Thoracic aorta (tissue), 2 donors: Measurements from ENCODE around the gene CMTM8. TPM values are rescaled to one million over a fixed set of nuclear protein-coding genes. Genes with fewer than 3 reads are reported as not detected.

ENCODE experiments used
- ATAC-seq: fragments of 150-250 bp; one replicate; pipeline ENCODE4 v1.8.0; 2017; ENCODE audit warnings: low read depth; ENCODE audit not compliant: insufficient number of reproducible peaks, low FRiP score
- DNase-seq: peaks from one replicate; pipeline ENCODE4 v3.0.0-alpha.2; 2020; ENCODE audit warnings: low spot score
- H3K27ac ChIP-seq, 2 donors: fragments of 200-600 bp; sonication (generic); 1 replicate in 1 of 2; 2 replicates in 1 of 2; pipeline ENCODE4 v1.5.1; 2016; ENCODE audit warnings: mild to moderate bottlenecking in 2 of 2, moderate library complexity in 2 of 2
- H3K27me3 ChIP-seq: fragments of 200-600 bp; sonication (generic); replicated peaks from 2 replicates; pipeline ENCODE4 v1.6.0; 2016; ENCODE audit warnings: mild to moderate bottlenecking; ENCODE audit not compliant: insufficient read depth
- H3K36me3 ChIP-seq: fragments of 200-600 bp; sonication (generic); one replicate; pipeline ENCODE4 v1.5.1; 2016
- H3K4me1 ChIP-seq, 2 donors: fragments of 200-600 bp; sonication (generic); 1 replicate in 1 of 2; 2 replicates in 1 of 2; pipeline versions ENCODE4 v1.5.1 to v1.6.0; 2016; ENCODE audit warnings: low read depth in 2 of 2, mild to moderate bottlenecking in 1 of 2; ENCODE audit not compliant: control insufficient read depth in 1 of 2
- H3K4me3 ChIP-seq: fragments of 200-600 bp; sonication (generic); 2 replicates; pipeline ENCODE4 v1.5.1; 2016; ENCODE audit warnings: mild to moderate bottlenecking
- H3K9me3 ChIP-seq: fragments of 200-600 bp; sonication (generic); 2 replicates; pipeline ENCODE4 v1.5.1; 2016
- total RNA-seq, 2 donors: library from RNA; depleted of rRNA; stranded (reverse); fragments of >200 nt; gene quantifications; one replicate each; pipeline versions ENCODE4 v1.1.0 to v1.2.3, GENCODE V29; 2016
- TF ChIP-seq, protein P1 (sequence below): fragments of 200-600 bp; sonication (generic); IDR thresholded peaks from one replicate; pipeline ENCODE4 v1.5.1; 2019; ENCODE audit warnings: antibody characterized with exemption

Gene CMTM8
- total RNA-seq, 2 donors from 2014 or later: 2.8 TPM; not detected in 1

DNA sequence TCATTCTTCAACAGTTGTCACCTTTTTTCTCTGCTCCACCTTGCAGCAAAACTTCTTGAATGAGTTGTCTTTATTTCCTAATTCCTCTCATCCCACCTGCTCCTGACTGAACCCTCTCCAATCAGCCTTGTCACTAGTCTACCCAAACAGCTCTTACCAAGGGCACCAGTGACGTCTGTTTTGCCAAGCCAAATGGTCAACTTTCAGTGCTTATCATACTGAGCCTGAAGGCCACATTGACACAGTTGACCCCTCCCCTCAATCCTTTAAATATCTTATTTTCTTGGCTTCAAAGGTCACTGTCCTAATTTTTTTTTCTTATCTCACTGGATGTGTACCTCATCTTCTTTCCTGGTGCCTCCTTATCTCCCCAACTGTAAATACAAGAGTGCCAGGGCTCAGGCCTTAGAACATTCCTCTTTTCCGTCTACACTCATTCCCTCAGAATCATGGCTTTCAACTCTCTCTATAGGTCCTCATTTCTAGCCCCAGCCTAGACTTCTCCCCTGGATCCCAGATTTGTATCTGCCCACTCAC lies 43.2 kb downstream of the CMTM8 start:
- no peaks in the 10 kb centered on the region for H3K4me1 ChIP-seq
- DNase-seq (no peak), ATAC-seq (no peak)
- no peak overlapping the region for H3K27ac ChIP-seq
- TF ChIP-seq, protein P1, sequence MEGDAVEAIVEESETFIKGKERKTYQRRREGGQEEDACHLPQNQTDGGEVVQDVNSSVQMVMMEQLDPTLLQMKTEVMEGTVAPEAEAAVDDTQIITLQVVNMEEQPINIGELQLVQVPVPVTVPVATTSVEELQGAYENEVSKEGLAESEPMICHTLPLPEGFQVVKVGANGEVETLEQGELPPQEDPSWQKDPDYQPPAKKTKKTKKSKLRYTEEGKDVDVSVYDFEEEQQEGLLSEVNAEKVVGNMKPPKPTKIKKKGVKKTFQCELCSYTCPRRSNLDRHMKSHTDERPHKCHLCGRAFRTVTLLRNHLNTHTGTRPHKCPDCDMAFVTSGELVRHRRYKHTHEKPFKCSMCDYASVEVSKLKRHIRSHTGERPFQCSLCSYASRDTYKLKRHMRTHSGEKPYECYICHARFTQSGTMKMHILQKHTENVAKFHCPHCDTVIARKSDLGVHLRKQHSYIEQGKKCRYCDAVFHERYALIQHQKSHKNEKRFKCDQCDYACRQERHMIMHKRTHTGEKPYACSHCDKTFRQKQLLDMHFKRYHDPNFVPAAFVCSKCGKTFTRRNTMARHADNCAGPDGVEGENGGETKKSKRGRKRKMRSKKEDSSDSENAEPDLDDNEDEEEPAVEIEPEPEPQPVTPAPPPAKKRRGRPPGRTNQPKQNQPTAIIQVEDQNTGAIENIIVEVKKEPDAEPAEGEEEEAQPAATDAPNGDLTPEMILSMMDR: no peak
- no peaks in the 10 kb centered on the region for H3K27me3 ChIP-seq
- H3K4me3 ChIP-seq: no peak overlapping the region
- H3K9me3 ChIP-seq: no peaks in the 10 kb centered on the region
- no peaks in the 10 kb centered on the region for H3K36me3 ChIP-seq

DNA sequence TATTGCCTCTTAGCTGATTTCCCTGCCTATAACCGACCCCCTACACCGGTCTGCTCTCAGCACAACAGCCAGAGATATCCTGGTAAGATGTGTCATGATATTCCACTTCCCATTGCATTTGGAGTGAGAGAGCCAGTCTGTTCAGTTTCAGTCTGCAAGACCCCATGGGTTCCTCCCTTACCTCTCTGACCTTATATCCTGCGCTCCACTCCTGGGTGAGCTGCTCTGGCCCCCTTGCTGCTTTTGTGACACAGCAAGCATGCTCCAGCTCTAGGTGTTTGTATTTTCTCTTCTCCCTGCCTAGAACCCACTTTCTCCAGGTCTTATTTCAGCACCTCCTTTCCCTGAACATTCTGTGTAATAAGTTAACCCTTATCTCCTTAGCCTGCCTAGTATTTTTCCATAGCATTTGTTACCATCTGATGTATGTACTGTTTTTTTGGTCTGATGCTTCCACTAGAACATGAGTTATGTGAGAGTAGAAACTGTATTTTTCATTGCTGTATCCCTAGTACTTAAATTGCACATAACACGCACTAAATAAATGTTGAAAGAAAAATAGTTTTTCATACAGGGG lies 44.2 kb downstream of the CMTM8 start:
- no peaks in the 10 kb centered on the region for H3K9me3 ChIP-seq
- no peak for DNase-seq
- ATAC-seq: no peak
- H3K27ac ChIP-seq: no peak overlapping the region
- TF ChIP-seq, protein P1: no peak
- H3K4me3 ChIP-seq: no peak overlapping the region
- no peaks in the 10 kb centered on the region for H3K36me3 ChIP-seq
- H3K27me3 ChIP-seq: no peaks in the 10 kb centered on the region
- no peaks in the 10 kb centered on the region for H3K4me1 ChIP-seq

DNA sequence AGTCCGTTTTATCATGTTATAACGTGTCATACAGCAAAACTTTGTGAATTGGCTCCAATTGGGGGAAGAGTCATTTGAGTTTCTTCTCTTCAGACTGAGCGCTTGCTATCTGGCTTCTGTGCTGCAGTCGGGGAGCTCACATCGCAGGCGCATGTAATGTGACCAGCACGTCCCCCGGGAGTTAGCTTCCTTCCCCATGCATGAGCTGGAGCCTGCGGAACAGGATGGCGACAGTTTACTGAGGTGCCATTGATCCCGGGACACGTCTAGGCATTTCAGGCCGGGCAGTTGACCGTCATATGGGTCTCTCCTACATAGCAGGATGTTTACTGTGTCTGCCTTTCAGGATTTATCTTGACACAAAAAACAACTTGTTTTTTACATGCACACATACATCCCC lies 44.8 kb downstream of the CMTM8 start:
- TF ChIP-seq, protein P1: no peak
- Histone ChIP-seq H3K4me1 (no peaks in the 10 kb centered on the region), H3K4me3 (no peak overlapping the region), H3K27ac (no peak overlapping the region), H3K9me3 (no peaks in the 10 kb centered on the region), H3K27me3 (no peaks in the 10 kb centered on the region), H3K36me3 (no peaks in the 10 kb centered on the region)
- no peak for DNase-seq
- no peak for ATAC-seq

DNA sequence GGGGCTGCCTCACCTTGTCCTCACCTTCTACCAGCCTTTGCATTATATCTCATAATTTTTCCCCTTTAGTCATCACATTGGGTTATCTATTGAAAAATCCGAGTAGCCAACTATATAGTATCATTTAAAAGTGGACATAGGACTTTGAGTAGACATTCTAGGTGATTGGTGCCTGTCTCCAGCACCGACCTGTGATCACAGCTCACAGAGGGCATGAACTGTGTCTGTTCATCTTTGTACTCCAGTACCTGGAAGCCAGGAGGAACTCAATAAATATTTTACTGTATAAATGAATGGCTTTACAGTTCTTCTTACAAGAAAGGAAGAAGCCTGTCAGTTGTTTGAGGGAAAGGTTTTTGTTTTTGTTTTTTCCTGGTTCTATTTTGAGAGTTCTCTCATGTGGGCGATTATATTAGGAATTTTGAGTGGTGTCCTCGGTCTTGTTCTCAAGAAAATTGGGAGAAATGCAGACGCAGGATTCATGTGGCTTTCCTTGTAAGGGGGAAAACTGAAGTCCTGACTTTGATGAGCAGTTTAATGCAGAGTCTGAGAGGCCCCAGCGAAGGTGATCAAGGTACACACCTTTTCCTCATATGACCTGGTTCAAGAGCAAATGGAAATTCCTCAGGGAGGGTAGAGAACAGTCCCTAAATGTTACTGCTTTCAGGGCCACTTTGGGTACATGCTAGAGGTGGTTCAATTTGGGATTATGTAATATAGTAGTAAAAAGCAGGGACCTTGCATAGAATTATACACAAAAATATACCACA lies 46.1 kb downstream of the CMTM8 start:
- Histone ChIP-seq H3K27ac (no peak overlapping the region), H3K4me3 (no peak overlapping the region), H3K4me1 (no peaks in the 10 kb centered on the region), H3K27me3 (no peaks in the 10 kb centered on the region), H3K9me3 (no peaks in the 10 kb centered on the region), H3K36me3 (no peaks in the 10 kb centered on the region)
- TF ChIP-seq, protein P1: no peak
- no peak for DNase-seq
- ATAC-seq: no peak

DNA sequence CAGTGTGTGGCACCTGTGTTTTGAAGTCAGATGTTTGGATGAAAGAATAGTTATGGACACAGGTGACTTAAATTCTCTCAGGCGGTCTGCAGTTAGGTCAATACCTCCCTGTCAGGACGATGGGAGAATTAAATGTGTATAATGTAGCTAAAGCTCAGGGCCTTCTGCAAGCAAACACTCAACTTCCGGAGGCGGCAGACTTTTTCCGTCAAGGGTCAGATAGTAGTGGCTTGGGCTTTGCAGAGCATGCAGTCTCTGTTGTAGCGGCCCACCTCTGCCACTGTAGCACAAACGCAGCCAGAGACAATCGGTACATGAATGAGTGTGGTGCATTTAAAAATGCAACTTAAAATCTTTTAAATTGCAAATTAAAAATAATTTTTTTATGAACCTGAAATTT lies 47.4 kb downstream of the CMTM8 start:
- TF ChIP-seq, protein P1: no peak
- Histone ChIP-seq H3K4me1 (no peaks in the 10 kb centered on the region), H3K4me3 (no peak overlapping the region), H3K9me3 (no peaks in the 10 kb centered on the region), H3K36me3 (no peaks in the 10 kb centered on the region), H3K27me3 (no peaks in the 10 kb centered on the region), H3K27ac (no peak overlapping the region)
- DNase-seq (no peak), ATAC-seq (no peak)
